ENCODE results near the gene THUMPD3.

THUMPD3 gene

DNA sequence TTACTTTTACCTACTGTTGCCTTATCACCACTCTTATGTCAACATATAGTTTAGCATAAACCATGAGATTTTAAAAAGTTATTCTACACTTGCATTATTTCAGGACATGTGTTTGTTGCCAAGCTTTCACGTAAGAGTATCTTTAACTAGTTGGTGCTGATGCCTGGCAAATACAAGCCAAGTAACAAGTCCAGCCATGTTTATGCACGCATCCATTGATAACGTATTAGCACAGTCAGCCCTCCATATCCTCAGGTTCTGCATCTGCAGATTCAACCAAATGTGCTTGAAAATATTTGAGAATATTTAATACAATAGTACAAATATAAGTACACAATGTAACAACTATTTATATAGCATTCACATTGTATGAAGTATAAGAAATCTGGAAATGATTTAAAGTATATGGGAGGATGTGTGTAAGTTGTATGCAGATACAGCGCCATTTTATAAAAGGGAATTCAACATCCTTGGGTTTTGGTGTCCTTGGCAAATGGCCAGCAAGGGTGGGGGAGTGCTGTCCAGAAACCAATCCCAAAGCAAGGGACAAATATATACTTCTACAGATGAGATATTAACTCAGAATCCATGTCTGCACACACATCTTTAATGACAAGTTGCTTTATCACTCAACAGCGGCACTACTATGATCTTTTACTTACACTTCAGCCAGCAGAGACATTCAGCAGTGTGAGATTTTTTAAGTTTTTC is 25.9 kb downstream of the THUMPD3 start:
- DNase-seq: no peak
- peaks cover 11% of the 10 kb centered on the region for H3K4me1 Mint-ChIP-seq
- TF ChIP-seq, protein P1, sequence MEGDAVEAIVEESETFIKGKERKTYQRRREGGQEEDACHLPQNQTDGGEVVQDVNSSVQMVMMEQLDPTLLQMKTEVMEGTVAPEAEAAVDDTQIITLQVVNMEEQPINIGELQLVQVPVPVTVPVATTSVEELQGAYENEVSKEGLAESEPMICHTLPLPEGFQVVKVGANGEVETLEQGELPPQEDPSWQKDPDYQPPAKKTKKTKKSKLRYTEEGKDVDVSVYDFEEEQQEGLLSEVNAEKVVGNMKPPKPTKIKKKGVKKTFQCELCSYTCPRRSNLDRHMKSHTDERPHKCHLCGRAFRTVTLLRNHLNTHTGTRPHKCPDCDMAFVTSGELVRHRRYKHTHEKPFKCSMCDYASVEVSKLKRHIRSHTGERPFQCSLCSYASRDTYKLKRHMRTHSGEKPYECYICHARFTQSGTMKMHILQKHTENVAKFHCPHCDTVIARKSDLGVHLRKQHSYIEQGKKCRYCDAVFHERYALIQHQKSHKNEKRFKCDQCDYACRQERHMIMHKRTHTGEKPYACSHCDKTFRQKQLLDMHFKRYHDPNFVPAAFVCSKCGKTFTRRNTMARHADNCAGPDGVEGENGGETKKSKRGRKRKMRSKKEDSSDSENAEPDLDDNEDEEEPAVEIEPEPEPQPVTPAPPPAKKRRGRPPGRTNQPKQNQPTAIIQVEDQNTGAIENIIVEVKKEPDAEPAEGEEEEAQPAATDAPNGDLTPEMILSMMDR (IDR thresholded peaks at IDR 0.05): no peak
- H3K27ac Mint-ChIP-seq: no peak overlapping the region
- H3K36me3 Mint-ChIP-seq (ENCODE audit: low read depth): peaks cover 67% of the 10 kb centered on the region
- H3K4me3 Mint-ChIP-seq: no peak overlapping the region
- H3K27me3 Mint-ChIP-seq (ENCODE audit: low read depth, poor library complexity): no peaks in the 10 kb centered on the region
- H3K9me3 Mint-ChIP-seq: no peaks in the 10 kb centered on the region

DNA sequence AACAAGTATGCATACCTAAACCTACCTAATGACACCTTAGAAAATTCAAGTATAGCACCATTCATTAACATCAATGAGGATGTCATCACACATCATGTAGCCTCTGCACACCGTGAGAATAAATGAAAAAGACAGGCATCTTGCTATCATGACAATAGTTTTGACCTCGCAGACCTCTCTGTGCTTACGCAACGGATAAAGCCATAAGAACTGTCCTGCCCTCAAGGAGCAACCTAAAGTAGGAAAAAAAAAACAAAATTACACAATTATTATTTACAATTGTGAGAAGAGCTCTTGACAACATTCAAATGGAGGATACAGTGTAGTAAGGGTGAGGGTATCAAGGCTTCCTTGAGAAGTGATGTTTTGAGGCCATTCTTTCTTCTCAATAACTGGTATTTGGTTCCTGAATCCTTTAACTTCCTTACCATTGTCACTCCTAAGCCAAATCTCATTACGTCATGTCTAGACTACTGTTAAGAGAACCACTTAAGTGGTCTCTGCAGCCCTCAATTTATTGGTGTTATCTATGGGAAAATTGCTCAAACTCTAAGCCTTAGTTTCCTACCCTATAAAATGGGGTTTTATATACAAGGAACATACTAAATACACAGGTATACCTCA is 27.5 kb downstream of the THUMPD3 start:
- TF ChIP-seq, protein P1 (IDR thresholded peaks at IDR 0.05): no peak
- Mint-ChIP-seq H3K27me3 (ENCODE audit: low read depth, poor library complexity) (no peaks in the 10 kb centered on the region), H3K4me1 (peaks cover 26% of the 10 kb centered on the region), H3K9me3 (no peaks in the 10 kb centered on the region), H3K4me3 (no peak overlapping the region), H3K27ac (no peak overlapping the region), H3K36me3 (ENCODE audit: low read depth) (peaks cover 70% of the 10 kb centered on the region)
- DNase-seq: no peak

DNA sequence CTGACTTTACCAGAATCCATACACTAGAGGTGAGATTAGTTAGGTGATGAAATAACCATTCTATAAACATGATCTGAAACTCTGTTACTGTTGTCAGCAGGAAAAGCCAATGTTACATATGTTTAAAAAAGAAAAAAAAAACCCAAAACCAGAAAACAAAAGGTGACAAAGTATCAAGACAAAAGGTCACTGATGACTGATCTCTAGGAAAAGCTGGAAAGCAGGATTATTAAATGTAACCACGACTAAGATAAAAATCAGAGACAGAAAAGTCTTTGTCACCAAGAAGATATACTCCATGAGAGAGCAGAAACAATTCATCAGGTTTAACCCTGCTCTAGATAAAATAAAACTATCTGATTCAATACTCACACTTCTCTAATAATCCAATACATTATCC is 29.2 kb downstream of the THUMPD3 start:
- TF ChIP-seq, protein P1 (IDR thresholded peaks at IDR 0.05): no peak
- peak overlapping the region; percentile 34 for H3K27ac Mint-ChIP-seq
- H3K9me3 Mint-ChIP-seq: no peaks in the 10 kb centered on the region
- peaks cover 56% of the 10 kb centered on the region for H3K36me3 Mint-ChIP-seq (ENCODE audit: low read depth)
- peaks cover 35% of the 10 kb centered on the region for H3K4me1 Mint-ChIP-seq
- no peak overlapping the region for H3K4me3 Mint-ChIP-seq
- DNase-seq: no peak
- no peaks in the 10 kb centered on the region for H3K27me3 Mint-ChIP-seq (ENCODE audit: low read depth, poor library complexity)

DNA sequence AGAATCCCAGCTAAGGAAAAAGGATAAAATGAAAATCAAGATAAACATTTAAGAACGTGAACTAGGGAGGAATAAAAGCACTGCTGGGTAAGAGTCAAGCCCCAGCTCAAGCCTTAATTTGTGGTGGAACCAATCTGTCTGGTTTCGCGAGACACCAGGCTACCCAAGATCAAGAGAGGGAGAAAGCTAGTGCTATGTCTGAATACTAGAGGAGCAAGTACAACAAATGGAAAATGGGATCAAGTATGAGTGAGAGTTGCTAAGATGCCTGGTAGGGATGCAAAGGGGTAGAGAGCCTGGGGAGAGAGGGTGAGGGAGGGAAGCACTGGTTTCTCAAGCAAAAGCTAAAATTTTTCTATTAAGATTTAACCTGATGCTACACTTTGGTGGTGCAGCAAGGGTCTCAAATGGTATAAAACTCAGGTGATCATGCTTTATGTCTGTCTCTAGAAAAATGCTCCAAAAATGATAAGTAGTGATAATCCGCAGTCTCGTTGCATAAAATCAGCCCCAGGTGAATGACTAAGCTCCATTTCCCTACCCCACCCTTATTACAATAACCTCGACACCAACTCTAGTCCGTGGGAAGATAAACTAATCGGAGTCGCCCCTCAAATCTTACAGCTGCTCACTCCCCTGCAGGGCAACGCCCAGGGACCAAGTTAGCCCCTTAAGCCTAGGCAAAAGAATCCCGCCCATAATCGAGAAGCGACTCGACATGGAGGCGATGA is 32.9 kb downstream of the THUMPD3 start:
- H3K36me3 Mint-ChIP-seq (ENCODE audit: low read depth): peaks cover 32% of the 10 kb centered on the region
- peak overlapping the region; percentile 94 for H3K4me3 Mint-ChIP-seq
- H3K27ac Mint-ChIP-seq: peak overlapping the region; percentile 98
- H3K9me3 Mint-ChIP-seq: no peaks in the 10 kb centered on the region
- TF ChIP-seq, protein P1 (IDR thresholded peaks at IDR 0.05): no peak
- no peaks in the 10 kb centered on the region for H3K27me3 Mint-ChIP-seq (ENCODE audit: low read depth, poor library complexity)
- H3K4me1 Mint-ChIP-seq: peaks cover 54% of the 10 kb centered on the region
- no peak for DNase-seq

DNA sequence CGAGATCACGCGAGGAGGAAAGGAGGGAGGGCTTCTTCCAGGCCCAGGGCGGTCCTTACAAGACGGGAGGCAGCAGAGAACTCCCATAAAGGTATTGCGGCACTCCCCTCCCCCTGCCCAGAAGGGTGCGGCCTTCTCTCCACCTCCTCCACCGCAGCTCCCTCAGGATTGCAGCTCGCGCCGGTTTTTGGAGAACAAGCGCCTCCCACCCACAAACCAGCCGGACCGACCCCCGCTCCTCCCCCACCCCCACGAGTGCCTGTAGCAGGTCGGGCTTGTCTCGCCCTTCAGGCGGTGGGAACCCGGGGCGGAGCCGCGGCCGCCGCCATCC is 33.4 kb downstream of the THUMPD3 start:
- Mint-ChIP-seq H3K4me1 (peaks cover 60% of the 10 kb centered on the region), H3K27ac (peak overlapping the region; percentile 98), H3K9me3 (no peaks in the 10 kb centered on the region), H3K27me3 (ENCODE audit: low read depth, poor library complexity) (no peaks in the 10 kb centered on the region), H3K4me3 (peak overlapping the region; percentile 94), H3K36me3 (ENCODE audit: low read depth) (peaks cover 26% of the 10 kb centered on the region)
- TF ChIP-seq, protein P1 (IDR thresholded peaks at IDR 0.05): no peak
- DNase-seq: no peak
